ENCODE measurements around the gene IGIP.
A peak's percentile ranks its signal among the peaks of the same experiment; 100 is the strongest.

The IGIP gene

DNA sequence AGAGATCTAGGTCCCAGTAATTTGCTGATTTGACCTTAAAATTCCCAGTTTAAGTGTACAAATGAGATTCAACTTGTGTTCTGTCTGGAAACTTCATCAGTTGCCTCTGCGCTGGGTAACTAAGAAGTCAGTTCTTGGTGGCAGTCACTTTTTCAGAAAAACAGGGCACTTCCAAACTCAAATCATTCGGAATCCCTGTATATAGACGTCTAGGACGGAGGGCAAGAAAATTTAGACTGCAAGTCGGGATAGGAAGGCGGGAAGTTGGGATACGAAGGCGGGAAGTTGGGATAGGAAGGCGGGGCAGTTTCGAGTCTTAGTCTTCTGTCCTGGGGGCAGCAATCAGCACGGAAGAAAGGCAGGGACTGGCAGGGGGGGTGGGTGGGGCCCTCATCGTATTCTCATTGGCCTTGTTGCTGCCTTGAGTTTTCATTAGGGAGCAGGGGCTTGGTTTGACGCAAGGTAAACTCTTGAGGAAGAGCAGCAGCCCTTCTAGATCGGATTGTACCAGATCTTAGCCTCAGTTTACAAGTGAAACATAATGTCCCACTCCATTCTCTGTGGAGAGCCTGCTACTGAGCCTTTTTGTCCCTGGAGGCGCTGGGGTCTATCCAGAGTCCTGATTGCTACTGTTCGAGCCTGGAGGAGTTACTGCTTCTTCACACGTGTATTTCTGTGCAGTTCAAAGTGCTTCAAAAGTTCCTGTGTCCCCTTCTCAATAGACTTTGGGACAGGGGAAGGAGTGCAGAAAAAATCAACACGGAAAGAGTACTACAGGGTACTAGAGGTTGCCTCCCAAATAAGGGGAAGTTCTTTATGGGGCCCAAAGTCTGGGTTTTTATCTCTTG, 14.5 kb upstream of the IGIP start:
- no peak for DNase-seq (ENCODE audit: low read depth in 2 of 2)

DNA sequence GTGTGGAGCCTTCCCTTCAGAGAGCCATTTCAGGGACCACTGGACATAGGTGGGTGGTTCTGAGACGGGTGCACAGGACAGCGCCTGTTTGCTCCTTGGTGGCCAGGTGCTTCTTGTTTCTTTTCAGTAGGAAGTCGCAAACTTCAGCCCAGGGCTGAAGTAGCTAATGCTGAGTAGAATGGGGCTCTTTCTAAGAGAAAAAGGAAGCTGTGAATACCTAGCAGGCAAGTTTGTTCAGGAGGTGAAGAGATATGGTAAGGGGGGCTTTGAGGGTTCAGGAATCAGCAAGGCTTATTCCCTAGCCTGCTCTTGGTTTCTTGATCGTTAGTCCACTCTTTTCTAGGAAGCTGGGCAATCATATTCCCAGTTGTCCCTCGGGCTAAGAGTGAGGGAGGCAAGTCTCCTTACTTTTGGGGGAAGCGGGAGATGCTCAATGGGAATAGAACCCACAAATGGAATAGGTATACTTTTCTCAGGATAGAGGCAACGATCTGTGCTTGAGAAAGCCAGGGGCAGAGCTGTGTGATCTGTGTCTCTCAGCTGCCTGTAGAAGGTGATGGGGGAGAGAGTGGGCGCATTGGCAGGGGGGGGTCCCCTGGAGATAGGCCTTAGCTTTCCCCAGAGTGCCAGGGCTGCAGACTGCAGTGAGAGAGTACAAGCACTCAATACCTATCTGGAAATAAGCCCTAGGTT, 13.7 kb upstream of the IGIP start:
- no peak for DNase-seq (ENCODE audit: low read depth in 2 of 2)

DNA sequence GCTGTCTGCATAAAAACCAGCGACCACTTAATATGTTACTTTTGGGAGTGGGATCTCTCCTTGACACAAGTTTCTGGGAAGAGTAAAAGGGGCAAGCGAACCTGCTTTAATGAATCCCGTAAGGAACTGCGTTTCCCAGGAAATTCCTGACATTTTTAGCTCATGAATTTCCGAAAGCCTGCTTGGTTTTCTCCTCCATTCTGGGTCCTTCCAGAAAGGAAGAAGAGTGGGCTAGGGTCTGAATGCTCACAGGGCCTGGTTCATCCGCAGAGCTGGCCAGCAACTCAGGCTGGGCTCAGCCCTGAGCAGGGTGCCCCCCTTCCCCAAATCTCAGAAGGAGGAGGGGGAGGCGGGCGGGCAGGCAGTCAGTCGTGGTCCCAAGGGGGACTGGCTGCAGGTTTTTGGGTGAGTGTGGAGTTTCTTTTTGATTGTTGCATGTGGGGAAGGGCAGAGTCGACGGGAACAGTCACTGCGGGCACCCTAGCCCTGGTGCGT, 13.0 kb upstream of the IGIP start:
- DNase-seq (ENCODE audit: low read depth in 2 of 2) = no peak

DNA sequence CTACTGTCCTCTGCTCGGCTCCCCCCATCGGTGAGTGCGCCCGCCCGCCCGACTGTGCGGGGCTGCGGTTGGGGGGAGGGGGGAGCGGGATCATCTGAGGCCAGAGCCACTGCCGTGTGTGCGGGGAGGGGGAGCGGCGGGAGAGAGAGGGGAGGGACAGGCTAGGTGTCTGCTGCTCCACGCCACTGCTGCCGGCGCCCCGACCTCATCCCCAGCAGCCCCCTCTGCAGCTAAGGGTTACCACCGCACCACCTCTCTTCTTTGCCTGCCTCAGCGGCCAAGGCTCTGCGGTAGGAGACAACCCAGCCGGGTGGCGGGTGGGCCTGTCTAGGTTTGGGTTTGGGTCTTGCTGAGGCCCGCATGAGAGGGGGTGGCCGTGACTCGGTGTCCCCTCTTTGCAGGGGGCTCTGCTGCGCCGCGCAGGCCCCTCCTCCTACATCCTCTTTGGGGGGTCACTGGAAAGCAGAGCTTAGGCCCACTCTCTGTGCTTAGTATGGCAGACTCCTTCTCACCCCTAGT, 12.5 kb upstream of the IGIP start:
- no peak for DNase-seq (ENCODE audit: low read depth in 2 of 2)

GRCh38 chr5:140113699-140114263, 12.0 kb upstream of the IGIP start, which contains the start of gene PURA:
PURA (plus strand) TSS chr5:140114109; CDS start chr5:140114182, 73 bp downstream.
- DNase-seq (ENCODE audit: low read depth in 2 of 2) = peak; percentile 93 to 95

GRCh38 chr5:140114341-140115185, 11.2 kb upstream of the IGIP start:
- peak in 1 of 2 donors; percentile 12 for DNase-seq (ENCODE audit: low read depth in 2 of 2)

- DNase-seq (ENCODE audit: low read depth in 2 of 2) = no peak
Measured at GRCh38 chr5:140115186-140115500, 10.6 kb upstream of the IGIP start.

DNA sequence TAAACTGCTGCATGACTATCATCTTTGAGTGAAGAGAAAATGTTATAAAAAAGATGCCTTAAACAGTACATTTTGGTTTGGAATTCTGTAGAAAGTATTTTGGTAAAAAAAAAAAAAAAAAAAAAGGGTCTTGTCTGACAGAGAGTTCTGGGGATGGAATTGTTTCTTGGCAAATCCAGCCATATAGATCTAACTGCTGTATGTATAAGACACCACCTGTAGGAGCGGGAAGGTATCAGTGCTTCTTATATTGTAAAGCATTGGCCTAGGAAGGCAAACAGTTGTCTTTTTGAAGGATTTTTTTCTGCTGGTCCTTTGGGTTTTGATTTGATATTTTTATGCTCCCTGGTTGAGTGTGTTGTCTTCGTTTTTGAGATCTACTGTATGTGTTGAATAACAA, 9.0 kb upstream of the IGIP start:
- no peak for DNase-seq (ENCODE audit: low read depth in 2 of 2)

GRCh38 chr5:140117523-140117922, 8.2 kb upstream of the IGIP start:
- no peak for DNase-seq (ENCODE audit: low read depth in 2 of 2)

DNA sequence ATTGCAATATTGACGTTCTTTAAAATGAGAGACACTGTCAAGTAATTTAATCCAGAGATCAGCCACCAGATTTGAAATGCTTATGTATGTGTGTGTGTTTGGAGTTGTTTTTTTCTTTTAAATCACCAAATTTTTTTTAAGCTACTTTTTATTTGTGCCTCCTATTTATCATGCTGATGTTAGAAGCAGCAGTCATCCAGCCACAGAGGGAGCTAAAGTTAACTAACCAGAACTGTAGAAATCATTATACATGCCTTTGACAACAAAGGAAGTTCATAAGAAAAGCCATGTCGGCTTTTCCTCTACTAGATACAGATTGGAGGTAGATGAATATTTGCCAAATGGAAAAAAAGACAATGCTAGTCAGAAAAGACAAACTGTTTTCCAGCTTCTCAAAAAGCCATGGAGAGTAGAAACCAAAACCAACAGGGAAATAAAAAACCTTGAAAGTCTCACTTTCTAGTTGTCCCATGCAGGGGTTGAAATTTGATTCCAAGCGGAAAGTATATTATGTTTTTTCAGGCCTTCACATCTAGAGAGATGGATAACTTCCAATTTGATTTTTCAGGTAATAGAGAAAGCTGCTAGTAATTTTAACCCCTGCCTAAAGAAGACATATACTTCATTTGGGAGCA, 7.3 kb upstream of the IGIP start:
- DNase-seq (ENCODE audit: low read depth in 2 of 2) = no peak

DNA sequence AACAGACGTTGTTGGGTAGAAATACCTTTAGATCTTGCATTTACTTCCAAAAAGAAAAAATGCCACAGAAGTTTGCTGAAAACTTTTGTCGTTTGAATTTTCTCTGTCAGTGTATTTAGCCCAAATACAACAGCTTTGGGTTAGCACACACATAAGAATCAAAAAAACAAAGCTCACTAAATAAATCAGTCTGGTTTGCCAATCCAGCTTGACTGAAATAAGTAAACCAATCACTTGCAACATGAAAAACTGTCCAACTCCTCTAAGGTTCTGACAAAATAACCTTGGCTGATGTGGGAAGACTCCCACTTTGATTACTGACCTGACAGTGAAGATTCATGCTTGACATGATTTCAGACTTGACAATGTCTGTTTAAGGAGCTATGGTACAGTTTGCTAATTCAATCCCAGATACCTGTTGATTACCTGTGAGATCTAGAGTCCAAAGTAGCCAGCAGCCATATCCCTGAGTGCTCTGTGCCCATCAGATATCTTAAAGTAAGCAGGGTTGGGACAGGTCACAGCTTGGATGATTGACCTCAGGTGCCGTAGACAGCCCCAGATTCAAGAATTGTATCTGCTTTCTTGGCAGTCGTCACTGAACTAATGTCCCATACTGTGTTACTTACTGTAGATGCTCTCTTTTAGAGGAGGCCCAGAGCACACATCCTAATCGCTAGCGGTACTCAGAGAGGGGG, 727 bp downstream of the IGIP start:
- DNase-seq (ENCODE audit: low read depth in 2 of 2) = no peak

- no peak for DNase-seq (ENCODE audit: low read depth in 2 of 2)
Measured at GRCh38 chr5:140128376-140128775, 2.6 kb downstream of the IGIP start.

- no peak for DNase-seq (ENCODE audit: low read depth in 2 of 2)
Measured at GRCh38 chr5:140130949-140131733, 5.4 kb downstream of the IGIP start.

DNA sequence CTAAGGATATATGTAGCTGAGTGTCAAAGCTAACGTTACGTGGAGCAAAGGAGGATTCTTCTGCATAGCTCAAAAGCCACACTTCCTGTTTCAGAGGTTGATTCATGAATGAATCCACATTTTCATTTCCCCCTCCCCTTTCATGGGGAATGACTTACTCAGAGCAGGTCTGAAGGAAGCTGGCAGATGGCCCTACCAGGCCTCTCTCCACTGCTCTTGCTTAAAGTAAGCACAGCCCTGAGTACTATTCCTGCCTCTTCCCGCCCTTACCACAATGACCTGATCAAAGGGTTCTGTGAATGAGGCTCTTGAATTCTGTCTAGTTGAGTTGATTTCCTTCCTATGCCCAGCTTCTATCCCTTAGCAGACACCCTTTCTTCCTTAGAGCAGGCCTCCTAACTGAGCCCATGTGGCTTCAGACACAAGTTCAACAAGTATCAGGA, 6.3 kb downstream of the IGIP start:
- no peak for DNase-seq (ENCODE audit: low read depth in 2 of 2)

DNA sequence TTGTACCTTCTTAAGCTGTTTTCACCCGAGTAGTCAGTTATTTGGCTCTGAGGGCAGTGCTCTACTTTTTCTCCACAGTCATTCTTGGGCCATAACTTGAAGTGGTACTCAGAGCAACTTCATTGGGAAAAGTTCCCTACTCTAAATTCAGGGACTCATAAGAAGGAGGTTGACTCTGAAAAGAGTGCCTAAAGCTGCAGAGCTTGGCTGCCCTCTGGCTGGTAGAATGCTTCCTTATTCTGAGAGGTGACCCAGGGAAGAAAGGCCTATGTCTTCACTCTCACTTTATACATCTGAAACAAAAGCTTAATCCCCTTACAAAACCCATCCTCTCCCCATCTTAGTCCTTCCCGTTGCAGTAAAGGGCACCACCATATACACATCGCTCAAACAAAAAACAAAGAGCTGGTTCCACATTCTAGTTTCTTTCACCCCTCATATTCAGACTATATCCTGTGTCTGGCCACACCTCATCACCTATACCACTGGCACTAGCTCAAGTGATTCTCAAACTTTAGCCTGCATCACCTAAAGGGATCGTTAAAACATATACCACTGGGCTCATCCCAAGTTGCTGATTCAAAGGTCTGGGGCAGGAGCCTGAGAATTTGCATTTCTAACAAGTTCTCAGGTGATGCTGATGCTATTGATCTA, 7.9 kb downstream of the IGIP start:
- DNase-seq (ENCODE audit: low read depth in 2 of 2) = no peak

DNA sequence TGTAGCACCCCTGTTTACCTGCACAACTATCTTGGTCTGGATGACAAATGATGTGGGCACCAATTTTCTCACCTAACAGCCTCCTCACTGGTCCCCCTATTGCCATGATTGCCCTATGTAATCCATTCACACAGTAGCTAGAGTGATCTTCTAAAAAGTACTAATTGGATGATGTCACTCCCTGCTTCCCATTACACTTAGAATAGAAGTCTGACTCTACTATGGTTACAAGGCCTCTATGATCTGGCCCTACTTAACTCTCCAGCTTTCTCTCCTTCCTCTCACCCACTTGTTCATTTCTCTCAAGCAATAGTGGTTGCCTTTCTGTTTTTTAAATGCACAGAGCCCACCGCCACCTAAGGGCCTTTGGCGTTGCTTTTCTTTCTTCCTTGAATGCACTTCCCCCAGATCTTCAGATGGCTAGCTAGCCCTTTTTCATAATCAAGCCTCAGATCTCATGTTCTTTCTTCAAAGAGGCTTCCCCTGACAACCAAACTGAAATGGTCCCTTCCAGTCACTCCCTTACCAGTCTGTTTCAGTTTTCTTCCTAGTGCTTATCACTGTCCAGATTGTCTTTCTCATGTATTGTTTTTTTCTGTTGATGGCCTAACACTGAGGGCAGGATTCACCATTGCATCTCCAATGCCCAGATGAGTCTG, 8.7 kb downstream of the IGIP start:
- no peak for DNase-seq (ENCODE audit: low read depth in 2 of 2)

GRCh38 chr5:140135127-140135526, 9.4 kb downstream of the IGIP start:
- DNase-seq (ENCODE audit: low read depth in 2 of 2) = no peak

DNA sequence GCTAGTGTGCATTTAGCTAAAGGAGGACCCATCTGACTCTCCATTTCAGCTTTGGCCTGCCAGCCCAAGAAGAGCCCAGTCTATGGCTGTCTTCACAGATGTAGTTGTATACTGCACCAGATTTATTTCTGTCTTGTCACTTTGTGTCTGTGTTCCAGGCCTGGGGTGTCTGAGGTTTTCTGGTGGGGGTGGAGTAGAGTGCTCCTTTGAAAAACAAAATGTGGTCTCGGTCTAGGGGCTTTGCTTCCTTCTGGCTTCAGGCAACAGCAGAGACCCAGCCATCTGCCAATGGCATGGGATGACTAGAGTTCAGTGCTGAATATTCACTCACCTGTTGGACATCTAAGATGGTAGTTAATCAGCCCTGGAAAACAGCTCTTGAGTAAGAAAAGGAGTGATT, 10.9 kb downstream of the IGIP start:
- no peak for DNase-seq (ENCODE audit: low read depth in 2 of 2)

DNA sequence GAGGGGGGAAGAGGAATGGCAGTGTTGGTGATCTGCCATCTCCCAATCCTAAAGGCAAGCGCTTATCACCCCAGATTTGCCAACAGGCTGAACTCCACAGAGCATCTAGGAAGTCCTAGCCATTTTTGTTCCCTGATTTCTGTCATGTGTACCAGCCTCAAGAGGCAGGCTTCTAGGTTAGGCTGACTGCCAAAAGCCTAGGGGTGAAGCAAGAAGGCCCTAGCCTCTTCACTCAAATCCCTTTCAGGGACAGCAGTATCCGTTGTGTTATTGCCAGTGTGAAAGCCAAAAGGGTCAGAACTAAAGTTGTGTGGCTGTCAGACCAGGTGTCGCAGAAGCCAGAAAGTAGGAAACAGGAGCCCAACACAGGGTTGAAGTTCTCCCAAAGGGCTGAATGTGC, 14.7 kb downstream of the IGIP start:
- no peak for DNase-seq (ENCODE audit: low read depth in 2 of 2)

Data from stimulated activated CD8-positive, alpha-beta memory T cell treated with anti-CD3 and anti-CD28 coated beads, Interleukin-7, amount 100 ng/mL, for 1 hour (primary cell).